BLaER1 treated with 17β-estradiol and CSF1 and Interleukin-3, amounts not matched to agents 10 nM and 100 nM (cell line): ENCODE measurements around the gene ZNF423.

Source experiments
- H3K27ac ChIP-seq, 11 experiments: shearing (Covaris generic); formaldehyde crosslinking; 2 replicates each; pipeline ENCODE4 v1.8.1; 2022
- H3K27me3 ChIP-seq, 11 experiments: shearing (Covaris generic); formaldehyde crosslinking; 2 replicates each; pipeline ENCODE4 v1.8.1; 2022
- H3K36me3 ChIP-seq, 11 experiments: shearing (Covaris generic); formaldehyde crosslinking; 2 replicates each; pipeline ENCODE4 v1.8.1; 2022
- H3K4me1 ChIP-seq, 10 experiments: shearing (Covaris generic); formaldehyde crosslinking; 2 replicates each; pipeline ENCODE4 v1.8.1; 2022
- H3K4me2 ChIP-seq, 11 experiments: shearing (Covaris generic); formaldehyde crosslinking; 2 replicates each; pipeline ENCODE4 v1.8.1; 2022
- H3K4me3 ChIP-seq, 10 experiments: shearing (Covaris generic); formaldehyde crosslinking; 2 replicates each; pipeline ENCODE4 v1.8.1; 2022
- H3K9ac ChIP-seq, 11 experiments: shearing (Covaris generic); formaldehyde crosslinking; 2 replicates each; pipeline ENCODE4 v1.8.1; 2022
- H3K9me3 ChIP-seq, 11 experiments: shearing (Covaris generic); formaldehyde crosslinking; replicated peaks in 1 of 11; 2 replicates each; pipeline ENCODE4 v1.8.1; 2022
- H4K20me1 ChIP-seq, 11 experiments: shearing (Covaris generic); formaldehyde crosslinking; 2 replicates each; pipeline ENCODE4 v1.8.1; 2022
- Cebpa-rat ChIP-seq, 11 experiments: shearing (Covaris generic); IDR thresholded peaks; 2 replicates each; pipeline ENCODE4 v1.8.1; 2022

ZNF423 gene

GRCh38 chr16:49505556-49505955, 350.4 kb downstream of the ZNF423 start:
- peaks cover 0 to 4% (median 0%) of the 10 kb centered on the region in 11 experiments; a peak in 2 of 22 replicates for H3K36me3 ChIP-seq
- peak overlapping the region in 9 of 11 experiments; percentile 30 to 98 (median 94); a peak in 16 of 22 replicates for H3K4me2 ChIP-seq
- H3K4me3 ChIP-seq: no peak overlapping the region
- H3K4me1 ChIP-seq: peaks cover 35 to 74% (median 68%) of the 10 kb centered on the region in 10 experiments
- H3K27me3 ChIP-seq: no peaks in the 10 kb centered on the region
- no peak for TF ChIP-seq Cebpa-rat (IDR thresholded peaks at IDR 0.05)
- H3K9ac ChIP-seq: no peak overlapping the region
- no peaks in the 10 kb centered on the region for H3K9me3 ChIP-seq
- H4K20me1 ChIP-seq: peaks cover 0 to 29% (median 0%) of the 10 kb centered on the region in 11 experiments; a peak in 4 of 22 replicates
- H3K27ac ChIP-seq: no peak overlapping the region

- H3K27ac ChIP-seq: peak overlapping the region in 3 of 11 experiments; percentile 55 to 73 (median 70); a peak in 5 of 22 replicates
- 0 out of 22 replicates have a peak, but pooled peaks cover 0 to 4% (median 0%) of the 10 kb centered on the region in 11 experiments for H3K36me3 ChIP-seq
- H3K27me3 ChIP-seq: no peaks in the 10 kb centered on the region
- H3K4me2 ChIP-seq: peak overlapping the region; percentile 85 to 98 (median 94); a peak in 21 of 22 replicates
- no peaks in the 10 kb centered on the region for H3K9me3 ChIP-seq
- peaks cover 0 to 33% (median 0%) of the 10 kb centered on the region in 11 experiments; a peak in 5 of 22 replicates for H4K20me1 ChIP-seq
- no peak for TF ChIP-seq Cebpa-rat (IDR thresholded peaks at IDR 0.05)
- no peak overlapping the region for H3K9ac ChIP-seq
- no peak overlapping the region for H3K4me3 ChIP-seq
- peaks cover 42 to 79% (median 74%) of the 10 kb centered on the region in 10 experiments for H3K4me1 ChIP-seq
Observed at GRCh38 chr16:49504626-49505025, 351.3 kb downstream of the ZNF423 start.

DNA sequence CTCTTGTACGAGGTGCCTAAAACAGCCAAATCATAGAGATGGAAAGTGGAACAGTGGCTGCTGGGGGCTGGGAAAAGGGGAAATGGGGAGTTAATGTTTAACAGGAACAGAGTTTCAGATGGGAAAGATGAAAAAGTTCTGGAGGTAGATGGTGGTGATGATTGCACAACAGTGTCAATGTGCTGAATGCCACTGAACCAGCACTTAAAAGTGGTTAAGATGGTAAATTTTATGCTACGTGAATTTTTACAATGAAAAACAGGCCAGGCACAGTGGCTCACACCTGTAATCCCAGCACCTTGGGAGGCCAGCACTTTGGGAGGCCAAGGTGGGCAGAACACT, 351.9 kb downstream of the ZNF423 start:
- Histone ChIP-seq H3K9ac (peak overlapping the region in 5 of 11 experiments; percentile 8 to 69 (median 55); a peak in 5 of 22 replicates), H3K4me2 (peak overlapping the region; percentile 85 to 98 (median 94)), H3K27ac (peak overlapping the region in 7 of 11 experiments; percentile 50 to 73 (median 69); a peak in 11 of 22 replicates), H3K36me3 (0 out of 22 replicates have a peak, but pooled peaks cover 0 to 4% (median 0%) of the 10 kb centered on the region in 11 experiments), H4K20me1 (peaks cover 0 to 39% (median 0%) of the 10 kb centered on the region in 11 experiments; a peak in 5 of 22 replicates), H3K4me1 (peaks cover 46 to 79% (median 74%) of the 10 kb centered on the region in 10 experiments), H3K27me3 (no peaks in the 10 kb centered on the region), H3K4me3 (peak overlapping the region in 2 of 10 experiments; percentile 50 to 65; a peak in 3 of 20 replicates), H3K9me3 (no peaks in the 10 kb centered on the region)
- peak in 7 of 11 experiments; percentile 31 to 75 (median 70); a peak in 11 of 22 replicates for TF ChIP-seq Cebpa-rat (IDR thresholded peaks at IDR 0.05)

DNA sequence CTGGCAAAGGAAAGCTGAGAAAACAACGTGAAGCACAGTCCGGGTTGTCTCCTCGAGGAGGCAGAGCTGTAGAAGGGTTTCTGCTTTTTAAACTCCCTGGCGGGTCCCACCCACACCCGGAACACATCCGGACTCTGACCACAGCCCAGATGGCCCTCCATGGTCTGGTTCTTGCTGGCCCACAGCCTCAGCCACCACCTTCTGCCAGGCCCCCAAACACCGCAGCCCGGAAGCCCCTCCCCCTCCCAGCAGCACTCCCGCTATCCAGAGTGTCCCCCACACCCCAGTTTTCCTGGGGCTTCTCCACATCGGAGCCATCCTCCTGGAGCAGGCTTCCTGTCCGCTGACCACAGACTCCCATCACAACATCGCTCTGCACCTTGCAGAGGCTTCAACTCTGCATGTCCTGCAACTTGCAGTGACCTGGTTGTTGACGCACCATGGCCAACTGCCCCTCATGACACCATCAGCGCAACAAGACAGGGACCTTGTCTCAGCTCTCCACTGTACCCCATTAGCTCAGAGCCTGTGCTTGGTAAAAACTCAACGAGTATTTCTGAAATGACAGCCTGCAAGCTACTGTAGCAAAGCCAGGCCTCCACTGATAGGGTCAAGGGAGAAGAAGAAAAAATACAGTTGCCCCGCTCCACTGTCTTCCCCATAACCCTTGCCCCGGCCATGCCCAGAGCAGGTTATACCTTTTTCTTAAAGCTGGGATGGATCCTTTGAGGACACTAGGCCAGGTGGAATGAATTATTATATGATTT, 352.5 kb downstream of the ZNF423 start:
- peak overlapping the region in 8 of 10 experiments; percentile 18 to 65 (median 46); a peak in 16 of 20 replicates for H3K4me3 ChIP-seq
- H3K27ac ChIP-seq: peak overlapping the region in 10 of 11 experiments; percentile 32 to 73 (median 60); a peak in 18 of 22 replicates
- peak overlapping the region; percentile 15 to 69 (median 61); a peak in 18 of 22 replicates for H3K9ac ChIP-seq
- H3K27me3 ChIP-seq: no peaks in the 10 kb centered on the region
- no peaks in the 10 kb centered on the region for H3K9me3 ChIP-seq
- H3K36me3 ChIP-seq: 0 out of 22 replicates have a peak, but pooled peaks cover 0 to 4% (median 0%) of the 10 kb centered on the region in 11 experiments
- peaks cover 46 to 79% (median 75%) of the 10 kb centered on the region in 10 experiments for H3K4me1 ChIP-seq
- peak overlapping the region; percentile 85 to 98 (median 94) for H3K4me2 ChIP-seq
- TF ChIP-seq Cebpa-rat (IDR thresholded peaks at IDR 0.05): no peak
- peaks cover 0 to 40% (median 0%) of the 10 kb centered on the region in 11 experiments; a peak in 5 of 22 replicates for H4K20me1 ChIP-seq

DNA sequence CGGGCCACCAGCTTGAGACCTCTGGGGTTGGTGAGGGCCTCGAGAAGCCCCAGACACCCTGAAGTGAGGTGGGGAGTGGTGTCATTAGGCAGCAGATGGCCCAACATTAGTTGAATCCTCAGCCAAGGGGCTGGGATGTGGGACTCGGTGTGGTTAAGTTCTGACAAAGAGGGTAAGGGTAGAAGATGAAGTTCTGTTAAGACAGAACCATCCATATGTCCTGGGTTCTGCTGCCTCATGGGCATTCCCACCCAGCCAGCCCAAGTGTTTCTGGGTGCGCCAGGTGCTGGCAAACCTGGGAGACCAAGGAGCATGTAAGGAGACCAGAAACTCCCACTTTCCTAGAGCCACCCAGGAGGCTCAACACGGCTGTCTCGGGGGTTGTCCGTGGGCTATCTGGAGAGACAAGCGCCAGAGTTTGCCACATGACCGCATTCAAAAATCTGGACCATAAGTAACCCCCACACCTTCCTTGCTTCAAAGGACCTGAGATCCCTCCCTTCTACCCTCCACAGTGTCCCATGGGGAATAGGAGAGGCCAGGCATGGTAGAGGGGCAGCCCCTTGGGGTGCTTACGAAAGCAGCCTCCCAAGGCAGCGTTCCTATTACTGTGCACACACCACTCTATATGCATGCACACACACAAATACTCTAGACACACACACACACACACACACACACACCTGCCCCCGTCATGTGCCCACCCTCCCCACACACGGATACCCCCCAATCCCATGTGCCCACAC, 353.6 kb downstream of the ZNF423 start:
- Histone ChIP-seq H3K36me3 (0 out of 22 replicates have a peak, but pooled peaks cover 0 to 3% (median 0%) of the 10 kb centered on the region in 11 experiments), H4K20me1 (peaks cover 0 to 40% (median 0%) of the 10 kb centered on the region in 11 experiments; a peak in 5 of 22 replicates), H3K4me2 (peak overlapping the region; percentile 85 to 98 (median 94))

GRCh38 chr16:49499869-49500610, 355.9 kb downstream of the ZNF423 start:
- peaks cover 0 to 40% (median 0%) of the 10 kb centered on the region in 11 experiments; a peak in 5 of 22 replicates for H4K20me1 ChIP-seq
- H3K27ac ChIP-seq: no peak overlapping the region; a peak in 1 of 22 replicates
- H3K36me3 ChIP-seq: peaks cover 0 to 13% (median 0%) of the 10 kb centered on the region in 11 experiments; a peak in 1 of 22 replicates
- H3K9me3 ChIP-seq: no peaks in the 10 kb centered on the region
- no peak for TF ChIP-seq Cebpa-rat (IDR thresholded peaks at IDR 0.05)
- peak overlapping the region; percentile 44 to 98 (median 94); a peak in 21 of 22 replicates for H3K4me2 ChIP-seq
- H3K4me3 ChIP-seq: 0 out of 20 replicates have a peak overlapping the region, but pooled peaks of 1 of the 10 experiments have one; percentile 12
- H3K27me3 ChIP-seq: no peaks in the 10 kb centered on the region
- peak overlapping the region in 3 of 11 experiments; percentile 4 to 30 (median 28); a peak in 5 of 22 replicates for H3K9ac ChIP-seq
- peaks cover 48 to 88% (median 78%) of the 10 kb centered on the region in 10 experiments for H3K4me1 ChIP-seq

More for the DNA sequence above, 353.6 kb downstream of the ZNF423 start:
- peaks cover 46 to 83% (median 76%) of the 10 kb centered on the region in 10 experiments for H3K4me1 ChIP-seq
- no peaks in the 10 kb centered on the region for H3K27me3 ChIP-seq
- peak overlapping the region in 8 of 11 experiments; percentile 14 to 73 (median 62); a peak in 12 of 22 replicates for H3K27ac ChIP-seq
- no peak for TF ChIP-seq Cebpa-rat (IDR thresholded peaks at IDR 0.05)
- no peaks in the 10 kb centered on the region for H3K9me3 ChIP-seq
- peak overlapping the region in 8 of 10 experiments; percentile 30 to 65 (median 46); a peak in 11 of 20 replicates for H3K4me3 ChIP-seq
- peak overlapping the region in 8 of 11 experiments; percentile 16 to 69 (median 54); a peak in 13 of 22 replicates for H3K9ac ChIP-seq

DNA sequence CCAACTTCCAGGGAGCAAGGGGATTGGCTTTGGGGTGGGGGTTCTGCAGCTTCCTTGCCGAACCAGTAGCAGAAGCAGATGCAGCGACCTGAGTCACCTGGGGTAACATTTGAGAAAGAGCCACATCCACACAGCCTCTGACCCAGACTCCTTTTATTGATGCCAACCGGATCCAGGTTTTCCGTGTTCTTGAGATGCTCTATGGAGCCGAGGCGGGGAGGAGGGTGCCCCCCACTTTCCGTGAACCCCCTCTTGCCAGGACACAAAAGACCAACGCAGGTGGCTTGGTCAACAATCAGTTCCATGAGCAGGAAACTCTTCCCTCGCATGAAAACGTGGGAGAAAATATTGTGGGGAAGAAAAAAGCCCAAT, 356.5 kb downstream of the ZNF423 start:
- Histone ChIP-seq H3K4me2 (peak overlapping the region in 9 of 11 experiments; percentile 54 to 98 (median 94); a peak in 18 of 22 replicates), H3K4me3 (no peak overlapping the region), H3K9ac (no peak overlapping the region), H3K36me3 (peaks cover 0 to 13% (median 0%) of the 10 kb centered on the region in 11 experiments; a peak in 1 of 22 replicates), H3K9me3 (no peaks in the 10 kb centered on the region), H3K27me3 (no peaks in the 10 kb centered on the region), H3K27ac (no peak overlapping the region), H4K20me1 (peaks cover 0 to 36% (median 0%) of the 10 kb centered on the region in 11 experiments; a peak in 5 of 22 replicates), H3K4me1 (peaks cover 54 to 88% (median 78%) of the 10 kb centered on the region in 10 experiments)
- TF ChIP-seq Cebpa-rat (IDR thresholded peaks at IDR 0.05): no peak
